NCI-H510A (cell line): Measurements from ENCODE around the gene VCL.

ENCODE experiments used
- DNase-seq: peaks from one replicate; lab custom pipeline; 2025; lab: John Stamatoyannopoulos, UW

The VCL gene

GRCh38 chr10:74077416-74077815 lies 79.5 kb downstream of the VCL start:
- no peak for DNase-seq

GRCh38 chr10:74078037-74078436 lies 80.1 kb downstream of the VCL start:
- DNase-seq = no peak

DNA sequence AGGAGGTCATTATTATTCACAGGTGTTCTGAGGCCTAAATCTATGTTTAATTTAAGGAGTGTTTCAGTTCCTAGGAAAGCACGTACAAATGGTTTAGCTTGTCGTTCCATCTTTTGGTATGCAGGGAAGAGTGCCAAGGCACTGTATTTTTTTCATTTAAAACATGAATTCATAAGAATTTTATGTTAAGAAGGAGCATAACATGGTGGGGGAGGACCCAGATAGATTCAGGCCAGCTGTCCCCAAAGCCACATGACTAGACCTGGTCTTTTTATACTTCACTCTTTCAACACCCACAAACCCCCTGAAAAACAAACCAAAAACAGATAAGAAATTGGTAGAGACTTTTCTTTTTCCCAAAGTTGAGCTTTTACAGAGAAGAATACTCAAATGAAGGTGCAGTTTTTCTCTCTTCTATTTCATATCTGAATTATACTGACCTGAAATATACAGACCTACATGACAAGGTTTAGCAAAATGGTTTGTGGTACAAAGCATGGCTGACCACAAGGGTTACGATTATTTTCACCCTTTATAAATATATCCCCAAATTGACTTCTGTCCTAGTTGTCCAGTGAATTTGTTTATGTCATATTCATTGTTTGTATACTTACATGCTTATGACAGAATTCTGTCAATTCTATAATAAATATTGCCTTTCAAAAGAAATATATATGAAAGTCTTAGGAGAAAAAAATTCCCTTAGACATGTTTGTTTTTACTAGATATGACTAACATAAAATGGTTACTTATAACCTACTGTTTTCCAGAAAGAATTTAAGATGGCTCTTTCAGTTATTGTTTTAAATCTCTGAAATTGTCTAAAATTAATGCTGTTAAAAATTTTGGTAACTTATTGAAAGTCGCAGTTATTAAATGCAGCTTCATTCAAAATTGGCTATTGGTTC lies 81.4 kb downstream of the VCL start:
- no peak for DNase-seq

GRCh38 chr10:74079936-74080590 lies 82.1 kb downstream of the VCL start:
- DNase-seq = no peak

DNA sequence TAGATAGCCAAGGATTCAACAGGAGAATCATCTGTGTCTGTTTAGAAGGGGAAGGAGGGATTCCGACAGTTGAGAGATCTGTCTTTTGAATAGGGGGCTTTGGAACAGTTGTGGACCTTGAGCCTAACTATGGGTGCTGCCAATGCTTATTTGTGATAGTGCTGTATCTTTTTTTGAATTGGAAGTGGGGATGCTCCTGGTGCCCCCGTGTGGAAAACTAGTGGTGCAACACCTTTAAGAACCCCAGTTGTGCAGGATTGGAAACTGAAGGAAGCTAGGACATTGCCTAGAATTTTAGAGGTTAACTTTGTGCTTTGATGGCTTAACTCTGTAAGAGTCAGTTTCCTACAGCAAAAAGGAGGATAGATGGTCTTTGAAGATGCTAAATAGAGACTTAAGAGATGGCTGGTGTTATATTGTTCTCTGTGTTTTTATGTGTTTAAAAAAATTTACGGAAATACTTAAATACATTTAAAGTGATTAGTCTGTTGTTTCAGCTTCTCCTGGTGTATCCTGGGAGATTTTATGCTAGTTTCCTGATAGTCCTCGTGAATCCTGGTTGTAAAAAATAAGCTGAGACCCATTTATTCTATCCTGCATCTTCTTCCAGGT lies 83.4 kb downstream of the VCL start:
- DNase-seq = no peak

DNA sequence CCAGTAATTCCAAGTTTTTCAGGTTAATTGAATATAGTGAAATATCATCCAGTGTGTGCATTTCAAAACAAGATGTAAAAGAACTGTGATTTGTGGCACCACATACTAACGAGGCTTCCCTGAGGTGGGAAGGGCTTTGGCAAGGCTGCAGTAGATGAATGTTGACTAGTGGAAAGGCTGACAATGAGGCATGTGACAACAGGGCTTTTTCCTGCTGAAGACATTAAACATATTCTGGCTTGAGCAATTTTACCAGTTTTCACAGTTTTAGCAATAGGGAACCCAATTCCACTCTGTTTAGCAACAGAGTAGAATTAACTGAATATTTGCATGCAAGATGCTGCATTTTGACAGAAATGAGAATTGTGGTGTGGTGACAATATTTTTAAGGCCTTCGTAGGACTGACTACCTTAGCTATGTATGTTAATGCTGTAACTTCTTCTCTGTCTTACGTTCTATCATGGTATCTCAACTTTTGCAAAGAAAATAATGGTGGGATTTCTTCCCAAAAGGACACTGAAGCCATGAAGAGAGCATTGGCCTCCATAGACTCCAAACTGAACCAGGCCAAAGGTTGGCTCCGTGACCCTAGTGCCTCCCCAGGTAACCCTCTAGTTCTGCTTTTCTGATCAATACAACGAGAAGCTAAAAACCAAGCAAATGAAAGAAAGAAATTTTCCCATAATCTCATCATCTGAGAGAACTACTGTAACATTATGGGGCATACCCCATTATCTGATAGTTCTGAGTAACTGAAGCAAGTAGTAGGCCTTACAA lies 84.2 kb downstream of the VCL start:
- DNase-seq = no peak

DNA sequence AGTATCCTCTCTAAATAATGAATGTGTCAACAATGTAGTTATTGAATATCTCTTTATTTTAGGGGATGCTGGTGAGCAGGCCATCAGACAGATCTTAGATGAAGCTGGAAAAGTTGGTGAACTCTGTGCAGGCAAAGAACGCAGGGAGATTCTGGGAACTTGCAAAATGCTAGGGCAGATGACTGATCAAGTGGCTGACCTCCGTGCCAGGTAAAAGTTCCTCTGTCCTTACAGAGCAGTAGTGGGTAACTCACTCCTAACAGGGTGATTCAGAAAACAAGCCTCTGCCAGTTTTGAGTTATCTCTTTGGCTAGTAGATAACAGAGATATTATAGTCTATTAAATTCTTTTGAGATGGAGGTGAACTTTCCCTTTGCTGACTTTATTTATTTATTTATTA lies 85.4 kb downstream of the VCL start:
- DNase-seq = no peak

DNA sequence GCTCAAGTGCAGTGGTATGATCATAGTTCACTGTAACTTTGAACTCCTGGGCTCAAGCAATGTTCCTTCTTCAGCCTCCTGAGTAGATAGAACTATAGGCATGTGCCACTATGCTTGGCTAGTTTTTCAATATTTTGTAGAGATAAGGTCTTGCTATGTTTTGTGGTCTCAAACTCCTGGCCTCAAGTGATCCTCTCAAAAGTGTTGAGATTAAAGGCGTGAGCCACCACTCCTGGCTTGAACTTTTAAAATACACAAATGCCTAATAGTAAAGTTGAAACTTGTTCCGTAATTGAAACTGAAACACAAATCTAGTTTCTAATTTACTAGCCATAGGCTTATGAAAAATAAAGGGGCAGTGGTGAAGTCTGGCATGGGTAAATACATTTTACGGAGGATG lies 87.0 kb downstream of the VCL start:
- DNase-seq = no peak

DNA sequence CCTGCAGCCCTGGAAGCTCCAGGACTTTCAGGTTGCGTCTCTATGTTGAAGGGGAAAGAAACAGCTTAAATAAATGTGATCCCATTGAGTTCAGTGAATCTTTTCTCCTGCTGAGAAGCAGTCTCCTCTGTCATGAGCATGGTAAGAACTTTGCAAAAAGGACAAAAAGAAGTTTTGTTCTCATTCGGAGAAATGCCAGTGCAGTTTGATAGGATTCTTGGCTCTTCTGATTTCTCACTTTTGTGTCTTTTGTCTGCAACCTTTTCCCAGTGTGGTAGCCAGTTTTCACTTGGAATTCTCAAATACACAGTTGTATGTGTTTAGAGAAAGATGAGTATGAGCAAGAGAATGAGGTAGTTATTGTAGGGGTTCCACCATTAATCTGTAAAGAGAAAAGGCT lies 88.4 kb downstream of the VCL start:
- DNase-seq = no peak

DNA sequence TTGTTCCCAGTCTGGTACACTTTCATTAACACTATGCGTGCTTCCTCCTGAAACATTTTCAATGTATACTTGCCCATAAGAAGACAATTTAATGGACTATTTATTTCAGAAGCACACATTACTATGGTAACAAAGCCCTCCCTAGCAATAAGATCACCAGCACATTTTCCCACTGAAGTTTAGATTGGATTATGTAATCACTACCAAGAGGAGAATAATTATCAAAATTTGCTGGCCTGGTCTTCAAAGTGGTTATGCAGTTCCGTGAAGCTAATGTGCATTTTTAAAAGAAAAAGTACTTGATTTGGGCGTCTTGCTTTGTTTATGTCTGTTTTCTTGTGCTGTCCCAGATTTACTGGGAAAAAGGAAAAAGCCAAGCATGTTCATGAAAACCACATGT lies 90.8 kb downstream of the VCL start:
- no peak for DNase-seq

DNA sequence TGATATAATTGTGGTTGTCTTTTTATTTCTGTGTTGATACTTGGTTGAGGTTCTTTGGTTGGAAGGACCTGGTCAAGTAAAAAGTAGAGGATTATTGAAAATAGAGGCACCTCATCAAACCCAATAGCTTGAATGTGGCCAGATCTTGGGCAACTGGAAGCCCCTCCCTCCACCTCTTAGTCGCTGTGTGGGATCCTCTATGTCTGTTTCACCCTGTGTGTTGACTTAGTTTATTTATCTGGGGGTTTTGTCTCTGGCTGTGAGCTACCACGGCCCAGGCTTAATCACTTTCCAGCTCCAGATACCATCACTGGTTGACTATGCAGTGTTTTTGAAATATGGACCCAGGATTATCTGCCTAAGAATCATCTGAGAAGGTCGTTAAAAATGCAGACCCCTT lies 94.5 kb downstream of the VCL start:
- DNase-seq = no peak

- DNase-seq = no peak
Observed at GRCh38 chr10:74093530-74094164, 95.7 kb downstream of the VCL start.

- DNase-seq = no peak
Observed at GRCh38 chr10:74094231-74094630, 96.3 kb downstream of the VCL start.

- DNase-seq = no peak
Observed at GRCh38 chr10:74096777-74097176, 98.9 kb downstream of the VCL start.

DNA sequence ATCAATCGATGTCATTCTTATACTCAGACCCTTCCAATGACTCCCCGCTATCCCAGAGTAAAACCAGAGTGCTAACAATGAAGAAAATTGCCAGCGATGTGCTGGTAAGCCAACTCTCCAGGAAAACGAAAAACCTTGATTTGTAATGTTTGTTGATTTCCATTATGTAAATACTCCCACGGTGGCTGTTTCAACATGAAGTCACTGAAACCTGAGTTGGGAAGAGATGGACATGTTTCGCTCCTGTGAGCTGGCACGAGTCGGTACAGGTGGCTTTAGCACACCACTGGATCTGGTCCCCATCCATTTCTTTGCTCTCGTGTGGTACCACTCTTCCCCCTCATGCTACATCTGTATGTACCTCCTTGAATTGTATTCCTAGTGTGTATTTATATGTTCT lies 99.9 kb downstream of the VCL start:
- no peak for DNase-seq

GRCh38 chr10:74099420-74099819 lies 101.5 kb downstream of the VCL start:
- no peak for DNase-seq

- no peak for DNase-seq
Observed at GRCh38 chr10:74099836-74100235, 101.9 kb downstream of the VCL start.

- DNase-seq = no peak
Observed at GRCh38 chr10:74103560-74104258, 105.8 kb downstream of the VCL start.

DNA sequence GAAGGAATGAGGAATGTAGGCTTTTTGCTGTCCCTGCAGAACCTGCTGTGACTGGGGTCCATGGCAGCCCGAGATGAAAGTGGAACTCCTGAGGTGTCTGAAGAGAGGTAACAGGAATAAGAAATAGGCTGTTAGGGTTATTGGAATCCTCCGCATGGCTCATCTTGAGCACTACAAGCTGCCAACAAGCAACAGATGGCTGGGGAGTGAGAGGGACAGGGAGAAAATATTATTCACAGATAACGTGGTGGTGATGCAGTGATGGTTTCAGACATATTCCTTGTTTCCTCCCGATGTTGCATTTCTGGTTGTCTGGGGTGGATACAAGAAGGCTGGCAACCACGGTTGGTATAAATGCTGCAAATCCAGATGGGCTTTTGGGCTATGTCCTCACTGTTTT lies 106.6 kb downstream of the VCL start:
- DNase-seq = no peak

GRCh38 chr10:74104996-74105395 lies 107.1 kb downstream of the VCL start:
- no peak for DNase-seq

- DNase-seq = no peak
Observed at GRCh38 chr10:74107391-74107790, 109.5 kb downstream of the VCL start.
